Upper lobe of left lung (tissue), 6 donors: ENCODE results near the gene ELK4. TPM values are rescaled to one million over a fixed set of nuclear protein-coding genes. Genes with fewer than 3 reads are reported as not detected.
A peak's percentile ranks its signal among the peaks of the same experiment; 100 is the strongest.

Experiments
- ATAC-seq, 2 donors: fragments of 200-7000 bp; cut with Tn5 transposase; one replicate each; pipeline ENCODE4 v1.9.1; 2022; ENCODE audit warnings: mild to moderate bottlenecking in 2 of 2, moderate library complexity in 2 of 2; ENCODE audit not compliant: low FRiP score in 2 of 2
- DNase-seq, 2 donors: peaks; one replicate each; pipeline ENCODE4 v3.0.0-alpha.2; 2019 to 2020
- H3K27ac ChIP-seq, 4 donors: fragments of 200-600 bp; sonication (generic); one replicate each; pipeline ENCODE4 v1.5.1; 2016 to 2019
- H3K27me3 ChIP-seq, 4 donors: fragments of 200-600 bp; sonication (generic); one replicate each; pipeline ENCODE4 v1.5.1; 2017 to 2019
- H3K36me3 ChIP-seq, 4 donors: fragments of 200-600 bp; sonication (generic); one replicate each; pipeline ENCODE4 v1.5.1; 2016 to 2019
- H3K4me1 ChIP-seq, 4 donors: fragments of 200-600 bp; sonication (generic); one replicate each; pipeline ENCODE4 v1.5.1; 2018 to 2019
- H3K4me3 ChIP-seq, 4 donors: fragments of 200-600 bp; sonication (generic); one replicate each; pipeline ENCODE4 v1.5.1; 2017 to 2019; ENCODE audit warnings: mild to moderate bottlenecking in 2 of 4, moderate library complexity in 1 of 4
- H3K9me3 ChIP-seq, 4 donors: fragments of 200-600 bp; sonication (generic); one replicate each; pipeline ENCODE4 v1.5.1; 2018 to 2019
- CTCF ChIP-seq, 6 experiments: fragments of 450-650 bp in 4 of 6; fragments of 200-600 bp in 2 of 6; sonication (generic) in 2 of 6; IDR thresholded peaks; one replicate each; pipeline ENCODE4 v1.5.1; 2016 to 2019; ENCODE audit warnings: antibody characterized with exemption in 6 of 6
- EP300 ChIP-seq, 4 donors: sonication (generic); formaldehyde crosslinking; IDR thresholded peaks; one replicate each; pipeline ENCODE4 v1.5.1; 2017; ENCODE audit warnings: antibody characterized with exemption in 4 of 4, control low read depth in 2 of 4
- POLR2A ChIP-seq, 4 donors: fragments of 450-650 bp; IDR thresholded peaks; one replicate each; pipeline ENCODE4 v1.5.1; 2016 to 2017; ENCODE audit warnings: antibody characterized with exemption in 4 of 4, mild to moderate bottlenecking in 2 of 4
- POLR2AphosphoS5 ChIP-seq, 2 donors: sonication (generic); formaldehyde crosslinking; IDR thresholded peaks; one replicate each; pipeline ENCODE4 v1.5.1; 2017; ENCODE audit warnings: antibody characterized with exemption in 2 of 2
- WGBS, 2 donors: methylation state at CpG; one replicate each; pipeline ENCODE4 v1.1.5; 2017 to 2018; 5-methylcytosine and 5-hydroxymethylcytosine counted together
- total RNA-seq, 6 donors: library from RNA; depleted of rRNA in 4 of 6; stranded (reverse); fragments of >200 nt in 4 of 6; gene quantifications; one replicate each; pipeline versions ENCODE4 v1.1.0 to v1.2.1, GENCODE V29; 2016 to 2021
- donor health status: DM: no; HTN: no; CAD: no; lungs with moderate emphysema.
- donor health status: DM: no; HTN: yes; CAD: no; lungs with severe emphysema.

ELK4 gene
- total RNA-seq, 6 donors from 2014 or later, result 15.7 to 65.4 (median 30.2) TPM

- no peak for ATAC-seq
- Histone ChIP-seq H3K27me3 (no peaks in the 10 kb centered on the region), H3K27ac (peak overlapping the region in 3 of 4 donors; percentile 45 to 82 (median 60)), H3K9me3 (no peaks in the 10 kb centered on the region), H3K36me3 (peaks cover 0 to 17% (median 0%) of the 10 kb centered on the region in 4 donors), H3K4me3 (no peak overlapping the region), H3K4me1 (peaks cover 17 to 20% (median 18%) of the 10 kb centered on the region in 4 donors)
- WGBS, 2 donors, result 74 to 86% methylated on average over 5 of the region's 5 CpGs
- TF ChIP-seq EP300 (IDR thresholded peaks at IDR 0.05) (no peak), POLR2AphosphoS5 (IDR thresholded peaks at IDR 0.05) (no peak), CTCF (IDR thresholded peaks at IDR 0.05) (no peak), POLR2A (IDR thresholded peaks at IDR 0.05) (no peak)
- DNase-seq, result no peak
Observed at GRCh38 chr1:205599669-205600042, 32.2 kb downstream of the ELK4 start.

GRCh38 chr1:205598841-205599668 is 32.8 kb downstream of the ELK4 start:
- H3K36me3 ChIP-seq, result peaks cover 0 to 15% (median 0%) of the 10 kb centered on the region in 4 donors
- no peak for DNase-seq
- H3K9me3 ChIP-seq, result no peaks in the 10 kb centered on the region
- WGBS, 2 donors, result 36 to 53% methylated on average over 17 to 18 of the region's 18 CpGs
- no peak overlapping the region for H3K4me3 ChIP-seq
- ATAC-seq, result peak; percentile 54 to 83
- peak overlapping the region in 2 of 4 donors; percentile 60 to 82 for H3K27ac ChIP-seq
- H3K27me3 ChIP-seq, result no peaks in the 10 kb centered on the region
- peaks cover 17 to 20% (median 17%) of the 10 kb centered on the region in 4 donors for H3K4me1 ChIP-seq
- TF ChIP-seq POLR2A (IDR thresholded peaks at IDR 0.05), result no peak

GRCh38 chr1:205597691-205598314 is 34.0 kb downstream of the ELK4 start:
- 73 to 82% methylated on average over 8 of the region's 8 CpGs for WGBS, 2 donors
- Histone ChIP-seq H3K9me3 (no peaks in the 10 kb centered on the region), H3K4me3 (no peak overlapping the region), H3K4me1 (peaks cover 17 to 24% (median 19%) of the 10 kb centered on the region in 4 donors), H3K27ac (peak overlapping the region in 1 of 4 donors; percentile 82), H3K36me3 (peaks cover 0 to 14% (median 0%) of the 10 kb centered on the region in 4 donors), H3K27me3 (no peaks in the 10 kb centered on the region)
- no peak for TF ChIP-seq EP300 (IDR thresholded peaks at IDR 0.05)
- TF ChIP-seq CTCF (IDR thresholded peaks at IDR 0.05), result no peak
- no peak for TF ChIP-seq POLR2AphosphoS5 (IDR thresholded peaks at IDR 0.05)
- no peak for TF ChIP-seq POLR2A (IDR thresholded peaks at IDR 0.05)
- ATAC-seq (no peak), DNase-seq (no peak)

- Histone ChIP-seq H3K27ac (no peak overlapping the region), H3K4me1 (peaks cover 20 to 27% (median 23%) of the 10 kb centered on the region in 4 donors), H3K9me3 (no peaks in the 10 kb centered on the region), H3K36me3 (peaks cover 0 to 7% (median 0%) of the 10 kb centered on the region in 4 donors), H3K4me3 (no peak overlapping the region), H3K27me3 (no peaks in the 10 kb centered on the region)
- DNase-seq (no peak), ATAC-seq (no peak)
- TF ChIP-seq CTCF (IDR thresholded peaks at IDR 0.05), result no peak
- TF ChIP-seq POLR2A (IDR thresholded peaks at IDR 0.05), result no peak
- TF ChIP-seq EP300 (IDR thresholded peaks at IDR 0.05), result no peak
- no peak for TF ChIP-seq POLR2AphosphoS5 (IDR thresholded peaks at IDR 0.05)
- 95 to 97% methylated on average over 3 of the region's 3 CpGs for WGBS, 2 donors
Observed at GRCh38 chr1:205596876-205597275, 34.9 kb downstream of the ELK4 start.

GRCh38 chr1:205595861-205596260 is 36.0 kb downstream of the ELK4 start:
- no peak for DNase-seq
- WGBS, 2 donors, result 71% methylated on average over 1 of the region's 1 CpG
- H3K27me3 ChIP-seq, result no peaks in the 10 kb centered on the region

More at GRCh38 chr1:205595861-205596260, 36.0 kb downstream of the ELK4 start:
- Histone ChIP-seq H3K27ac (no peak overlapping the region), H3K4me1 (peaks cover 24 to 30% (median 27%) of the 10 kb centered on the region in 4 donors), H3K4me3 (no peak overlapping the region), H3K36me3 (peaks cover 0 to 6% (median 0%) of the 10 kb centered on the region in 4 donors), H3K9me3 (no peaks in the 10 kb centered on the region)
- TF ChIP-seq POLR2A (IDR thresholded peaks at IDR 0.05) (no peak), EP300 (IDR thresholded peaks at IDR 0.05) (no peak), CTCF (IDR thresholded peaks at IDR 0.05) (no peak), POLR2AphosphoS5 (IDR thresholded peaks at IDR 0.05) (no peak)
- no peak for ATAC-seq
